ENCODE measurements around the gene ENTPD1. TPM values are rescaled to one million over a fixed set of nuclear protein-coding genes. Genes with fewer than 3 reads are reported as not detected.

ENTPD1 gene
- total and polyA plus RNA-seq, 10 of the 15 experiments (the other 5 are each of a cell fraction or from before 2014, with no cell fraction given) = 110 to 413 (median 161) TPM

GRCh38 chr10:95742962-95743535, 12.9 kb upstream of the ENTPD1 start:
- 33% methylated on average over 2 of the region's 2 CpGs for WGBS (ENCODE audit: insufficient coverage, insufficient replicate concordance, low lambda C conversion rate, missing lambda C conversion rate)
- Histone ChIP-seq H3K27me3 (replicated peaks in 1 of 2; ENCODE audit: control insufficient read depth in 2 of 2, insufficient read depth in 2 of 2, low read length in 1 of 2) (no peaks in the 10 kb centered on the region), H3K4me1 (ENCODE audit: control insufficient read depth, insufficient read depth, low read length) (peaks cover 9% of the 10 kb centered on the region), H3K9me3 (replicated peaks; ENCODE audit: control insufficient read depth, insufficient read depth, low read length) (peaks cover 7% of the 10 kb centered on the region; the same call in 2 of the 3 replicates), H3K4me3 (peak overlapping the region; percentile 49), H3K36me3 (ENCODE audit: control insufficient read depth in 2 of 2, insufficient read depth in 2 of 2, low read length in 1 of 2) (no peaks in the 10 kb centered on the region), H3K4me2 (ENCODE audit: control insufficient read depth, insufficient read depth) (peak overlapping the region; percentile 91), H3K79me2 (ENCODE audit: control insufficient read depth, insufficient read depth, low read length) (peaks cover 11% of the 10 kb centered on the region), H2AFZ (ENCODE audit: control insufficient read depth, low read depth, low read length) (peak overlapping the region; percentile 91), H3K27ac (ENCODE audit: control insufficient read depth, insufficient read depth) (peak overlapping the region; percentile 85), H4K20me1 (ENCODE audit: control insufficient read depth, insufficient read depth) (no peaks in the 10 kb centered on the region), H3K9ac (ENCODE audit: control insufficient read depth, insufficient read depth, low read length) (peak overlapping the region; percentile 77; the same call in 1 of the 2 replicates)
- FAIRE-seq = peak; percentile 49
- ChIA-PET RAD21 (ENCODE audit: unreplicated experiment) (no interaction called here), CTCF (no interaction called here), SMC1A (ENCODE audit: uncharacterized antibody, unreplicated experiment) (interaction anchor here (1.0 to 3.4 kb wide), 3 partner anchors 12 to 98 kb away, joined by 3 to 20 read pairs (median 9); partner anchors contain the start of gene ENTPD1), POLR2A (no interaction called here)
- no peak for TF ChIP-seq POU2F2 (IDR thresholded peaks at IDR 0.05; ENCODE audit: borderline replicate concordance, low read depth, low read length)
- TF ChIP-seq SKIL (IDR thresholded peaks at IDR 0.05; ENCODE audit: low read depth, poor library complexity, severe bottlenecking) = no peak
- no peak for TF ChIP-seq ZNF384 (IDR thresholded peaks at IDR 0.05; ENCODE audit: borderline replicate concordance, low read depth, low read length)
- TF ChIP-seq E2F4 (IDR thresholded peaks at IDR 0.05; ENCODE audit: low read depth, low read length) = no peak
- TF ChIP-seq IKZF1 (conservative IDR thresholded peaks at IDR 0.05) = no peak
- TF ChIP-seq ATF2 (IDR thresholded peaks at IDR 0.05; ENCODE audit: low read length) = no peak
- TF ChIP-seq E2F8 (IDR thresholded peaks at IDR 0.05; ENCODE audit: low read depth, partially characterized antibody) = no peak
- TF ChIP-seq ZSCAN29 (IDR thresholded peaks at IDR 0.05) = no peak
- TF ChIP-seq CHD4 (IDR thresholded peaks at IDR 0.05) = no peak
- TF ChIP-seq SP1 (IDR thresholded peaks at IDR 0.05; ENCODE audit: low read depth, low read length) = no peak
- ATAC-seq = no peak
- intact Hi-C loops (cut with micrococcal nuclease; ENCODE audit: unreplicated experiment) = no loop called here
- in situ Hi-C loops (cut with MboI) = no loop called here
- no peak for DNase-seq (ENCODE audit: low read depth, low spot score)
- BruUV-seq (replicated peaks) = no TSS peak
